ENCODE measurements around the gene PIK3R1. TPM values are rescaled to one million over a fixed set of nuclear protein-coding genes. Genes with fewer than 3 reads are reported as not detected.

Gene PIK3R1
- total RNA-seq, 1 experiment from 2014 or later: 11.3 TPM

GRCh38 chr5:68192679-68193060 is 22.9 kb upstream of the PIK3R1 start:
- peaks cover 2% of the 10 kb centered on the region for H3K23me2 ChIP-seq (ENCODE audit: insufficient read length, low read depth, low read length, poor library complexity, severe bottlenecking)
- peak overlapping the region in 1 of 2 experiments; percentile 36; a peak in 1 of 5 replicates for H3K4me3 Mint-ChIP-seq
- H2BK12ac ChIP-seq (ENCODE audit: insufficient read length, low read depth, low read length): no peak overlapping the region
- H3K14ac ChIP-seq (ENCODE audit: insufficient read depth, low read length): no peak overlapping the region
- no peak overlapping the region for H2BK20ac ChIP-seq (ENCODE audit: low read depth, low read length, poor library complexity, severe bottlenecking)
- H2BK120ac ChIP-seq (ENCODE audit: low read depth, low read length, poor library complexity, severe bottlenecking): no peak overlapping the region
- TF ChIP-seq, protein P1, sequence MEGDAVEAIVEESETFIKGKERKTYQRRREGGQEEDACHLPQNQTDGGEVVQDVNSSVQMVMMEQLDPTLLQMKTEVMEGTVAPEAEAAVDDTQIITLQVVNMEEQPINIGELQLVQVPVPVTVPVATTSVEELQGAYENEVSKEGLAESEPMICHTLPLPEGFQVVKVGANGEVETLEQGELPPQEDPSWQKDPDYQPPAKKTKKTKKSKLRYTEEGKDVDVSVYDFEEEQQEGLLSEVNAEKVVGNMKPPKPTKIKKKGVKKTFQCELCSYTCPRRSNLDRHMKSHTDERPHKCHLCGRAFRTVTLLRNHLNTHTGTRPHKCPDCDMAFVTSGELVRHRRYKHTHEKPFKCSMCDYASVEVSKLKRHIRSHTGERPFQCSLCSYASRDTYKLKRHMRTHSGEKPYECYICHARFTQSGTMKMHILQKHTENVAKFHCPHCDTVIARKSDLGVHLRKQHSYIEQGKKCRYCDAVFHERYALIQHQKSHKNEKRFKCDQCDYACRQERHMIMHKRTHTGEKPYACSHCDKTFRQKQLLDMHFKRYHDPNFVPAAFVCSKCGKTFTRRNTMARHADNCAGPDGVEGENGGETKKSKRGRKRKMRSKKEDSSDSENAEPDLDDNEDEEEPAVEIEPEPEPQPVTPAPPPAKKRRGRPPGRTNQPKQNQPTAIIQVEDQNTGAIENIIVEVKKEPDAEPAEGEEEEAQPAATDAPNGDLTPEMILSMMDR (conservative IDR thresholded peaks at IDR 0.05): no peak
- H3T11ph ChIP-seq (ENCODE audit: low read length): no peak overlapping the region
- peaks cover 20% of the 10 kb centered on the region for H3K4me1 ChIP-seq (ENCODE audit: insufficient read depth, low read length)
- H3K27me3 ChIP-seq (ENCODE audit: insufficient read depth, low read length): no peaks in the 10 kb centered on the region
- H2AFZ ChIP-seq (ENCODE audit: low read length): no peak overlapping the region
- H4K20me1 ChIP-seq (ENCODE audit: control insufficient read depth, insufficient read depth, insufficient read length): no peaks in the 10 kb centered on the region
- H3K4ac ChIP-seq (ENCODE audit: low read depth, low read length): no peak overlapping the region
- H3K18ac ChIP-seq (ENCODE audit: insufficient read length, low read depth, low read length): no peak overlapping the region
- no peak overlapping the region for H2AK5ac ChIP-seq (ENCODE audit: insufficient read length, low read length)
- no peak overlapping the region for H4K91ac ChIP-seq (ENCODE audit: insufficient read length, low read depth, low read length)
- no peaks in the 10 kb centered on the region for H3K9me3 ChIP-seq (ENCODE audit: control insufficient read depth, low read depth, low read length)
- DNase-seq: no peak
- no peak overlapping the region for H3K23ac ChIP-seq (ENCODE audit: insufficient read length, low read depth, low read length)
- peaks cover 7% of the 10 kb centered on the region for H3K27me3 Mint-ChIP-seq (ENCODE audit: low read depth)
- no peak overlapping the region for H3K9ac ChIP-seq (ENCODE audit: extremely low read depth, insufficient read length, low read length)
- no peaks in the 10 kb centered on the region for H3K79me1 ChIP-seq (ENCODE audit: insufficient read depth, low read depth, low read length, poor library complexity, severe bottlenecking)
- H3K36me3 Mint-ChIP-seq (ENCODE audit: insufficient read depth in 1 of 3, low read depth in 3 of 3): peaks cover 0 to 2% (median 0%) of the 10 kb centered on the region in 3 experiments; a peak in 1 of 7 replicates
- H3K27ac Mint-ChIP-seq: peak overlapping the region in 1 of 3 experiments; percentile 9; a peak in 1 of 7 replicates
- H4K5ac ChIP-seq (ENCODE audit: insufficient read length, low read depth, low read length): no peak overlapping the region
- H3K27ac ChIP-seq (ENCODE audit: insufficient read length, low read depth, low read length): peak overlapping the region; percentile 84
- H4K8ac ChIP-seq (replicated peaks; ENCODE audit: insufficient read length, low read depth, low read length): no peak overlapping the region
- no CpG with 5 or more reads among the region's 3 CpGs for WGBS (ENCODE audit: extremely low coverage, insufficient read length, low lambda C conversion rate)
- peaks cover 55 to 62% of the 10 kb centered on the region in 2 experiments for H3K4me1 Mint-ChIP-seq
- H3K9me3 Mint-ChIP-seq: peaks cover 0 to 3% of the 10 kb centered on the region in 2 experiments; a peak in 2 of 5 replicates
- H2BK15ac ChIP-seq (ENCODE audit: low read depth, low read length): no peak overlapping the region
- H3K79me2 ChIP-seq (ENCODE audit: insufficient read depth, low read length): no peaks in the 10 kb centered on the region
- H3K56ac ChIP-seq (ENCODE audit: insufficient read length, low read depth, low read length): no peak overlapping the region
- no peak overlapping the region for H2BK5ac ChIP-seq (ENCODE audit: insufficient read length, low read length)
- no peak overlapping the region for H3K4me2 ChIP-seq (ENCODE audit: insufficient read depth, insufficient read length, low read length)

Measured in H9 (cell line).